Neuronal stem cell (in vitro differentiated cells): ENCODE data around the gene NECAB3.

Source experiments
- DNase-seq: peaks from one replicate; pipeline ENCODE4 v3.0.0-alpha.2; 2013; ENCODE audit warnings: low spot score
- H2AFZ ChIP-seq: one replicate; pipeline ENCODE4 v1.6.1; 2013; ENCODE audit warnings: mild to moderate bottlenecking, low read length, inconsistent platforms
- H2AK5ac ChIP-seq: 2 replicates; pipeline ENCODE4 v1.6.1; 2013; ENCODE audit warnings: low read depth, mild to moderate bottlenecking, inconsistent platforms, low read length, moderate library complexity, mixed read lengths
- H2BK120ac ChIP-seq: 2 replicates; pipeline ENCODE4 v1.6.1; 2013; ENCODE audit warnings: low read depth, mild to moderate bottlenecking, inconsistent platforms, low read length, moderate library complexity, mixed read lengths
- H2BK12ac ChIP-seq: one replicate; pipeline ENCODE4 v1.6.1; 2013; ENCODE audit warnings: low read length, inconsistent platforms
- H2BK15ac ChIP-seq: 2 replicates; pipeline ENCODE4 v1.6.1; 2013; ENCODE audit warnings: mild to moderate bottlenecking, low read length, inconsistent platforms, mixed read lengths
- H2BK5ac ChIP-seq: one replicate; pipeline ENCODE4 v1.6.1; 2013; ENCODE audit warnings: inconsistent platforms, mild to moderate bottlenecking, low read length, moderate library complexity
- H3K14ac ChIP-seq: one replicate; pipeline ENCODE4 v1.6.1; 2013; ENCODE audit warnings: low read length, inconsistent platforms
- H3K18ac ChIP-seq: 2 replicates; pipeline ENCODE4 v1.6.1; 2013; ENCODE audit warnings: low read length, inconsistent platforms
- H3K23ac ChIP-seq: 2 replicates; pipeline ENCODE4 v1.6.1; 2013; ENCODE audit warnings: low read depth, mild to moderate bottlenecking, mixed read lengths, low read length, inconsistent platforms; ENCODE audit not compliant: poor library complexity
- H3K27ac ChIP-seq: replicated peaks from 3 replicates; pipeline ENCODE4 v1.5.1; 2013; ENCODE audit warnings: low read length, inconsistent platforms
- H3K27me3 ChIP-seq, 3 experiments: 2 replicates each; pipeline ENCODE4 v1.6.1; 2013; ENCODE audit warnings: low read length in 3 of 3, mild to moderate bottlenecking in 2 of 3, inconsistent platforms in 1 of 3, low read depth in 1 of 3, mixed read lengths in 1 of 3, moderate library complexity in 1 of 3; ENCODE audit not compliant: control insufficient read depth in 3 of 3, insufficient read depth in 3 of 3
- H3K36me3 ChIP-seq, 2 donors: replicated peaks in 1 of 2; 2 replicates each; pipeline ENCODE4 v1.6.1; 2013; ENCODE audit warnings: low read length in 2 of 2; ENCODE audit not compliant: control insufficient read depth in 2 of 2, insufficient read depth in 2 of 2
- H3K4ac ChIP-seq: 2 replicates; pipeline ENCODE4 v1.6.1; 2013; ENCODE audit warnings: inconsistent platforms, mild to moderate bottlenecking, low read length, moderate library complexity
- H3K4me1 ChIP-seq, 2 donors: 1 replicate in 1 of 2; 2 replicates in 1 of 2; pipeline ENCODE4 v1.6.1; 2013; ENCODE audit warnings: low read length in 2 of 2, low read depth in 1 of 2; ENCODE audit not compliant: control insufficient read depth in 2 of 2, insufficient read depth in 1 of 2
- H3K4me2 ChIP-seq: one replicate; pipeline ENCODE4 v1.6.1; 2013; ENCODE audit warnings: mild to moderate bottlenecking, low read length, inconsistent platforms; ENCODE audit not compliant: insufficient read depth, poor library complexity, severe bottlenecking
- H3K4me3 ChIP-seq, 2 donors: 2 replicates each; pipeline ENCODE4 v1.5.1; 2013; ENCODE audit warnings: low read length in 2 of 2, mild to moderate bottlenecking in 2 of 2, inconsistent platforms in 1 of 2, moderate library complexity in 1 of 2
- H3K79me1 ChIP-seq: one replicate; pipeline ENCODE4 v1.6.1; 2013; ENCODE audit warnings: low read depth, mild to moderate bottlenecking, inconsistent platforms, low read length, moderate library complexity
- H3K9ac ChIP-seq: one replicate; pipeline ENCODE4 v1.6.1; 2013; ENCODE audit warnings: mild to moderate bottlenecking, low read depth, low read length, inconsistent platforms; ENCODE audit not compliant: poor library complexity
- H3K9me3 ChIP-seq, 2 donors: replicated peaks in 1 of 2; 2 replicates each; pipeline versions ENCODE3 to v1.6.1; 2013; ENCODE audit warnings: low read length in 2 of 2, mild to moderate bottlenecking in 2 of 2, inconsistent platforms in 1 of 2, low read depth in 1 of 2, mixed read lengths in 1 of 2, moderate library complexity in 1 of 2; ENCODE audit not compliant: control insufficient read depth in 2 of 2, insufficient read depth in 1 of 2
- H4K8ac ChIP-seq: one replicate; pipeline ENCODE4 v1.6.1; 2013; ENCODE audit warnings: low read depth, mild to moderate bottlenecking, inconsistent platforms, low read length, moderate library complexity
- H4K91ac ChIP-seq: one replicate; pipeline ENCODE4 v1.6.1; 2013; ENCODE audit warnings: low read length, low read depth, mild to moderate bottlenecking, inconsistent platforms; ENCODE audit not compliant: poor library complexity
- WGBS, 2 donors: extraction: QIAGEN DNeasy Blood & Tissue Kit; methylation state at CpG; one replicate each; pipeline ENCODE4 v1.1.7; 2013; ENCODE audit warnings: missing lambda C conversion rate in 2 of 2, mixed read lengths in 1 of 2; ENCODE audit not compliant: insufficient read length in 2 of 2, insufficient replicate concordance in 1 of 2; ENCODE audit errors: extremely low coverage in 2 of 2; 5-methylcytosine and 5-hydroxymethylcytosine counted together

Gene NECAB3

DNA sequence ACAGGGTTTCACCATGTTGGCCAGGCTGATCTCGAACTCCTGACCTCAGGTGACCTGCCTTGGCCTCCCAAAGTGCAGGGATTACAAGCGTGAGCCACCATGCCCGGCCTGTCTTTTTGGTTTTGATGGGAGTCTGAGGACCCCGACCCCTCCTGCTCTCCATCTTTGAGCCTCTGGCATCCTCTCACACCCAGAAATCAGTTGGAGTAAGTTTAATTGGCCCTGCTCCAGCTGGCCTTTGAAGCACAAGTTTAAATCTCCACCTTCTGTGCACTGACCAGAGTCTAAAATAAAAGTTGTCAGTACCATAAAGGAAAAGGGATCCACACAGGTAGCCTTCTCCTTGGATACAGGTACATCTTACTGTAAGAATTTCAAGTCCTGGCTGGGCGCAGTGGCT, 28.0 kb downstream of the NECAB3 start:
- Histone ChIP-seq H3K27ac (no peak overlapping the region), H2BK12ac (no peak overlapping the region), H3K9me3 (no peaks in the 10 kb centered on the region), H3K9ac (no peak overlapping the region), H3K14ac (no peak overlapping the region), H2BK120ac (no peak overlapping the region), H4K8ac (no peak overlapping the region), H3K79me1 (peaks cover 2% of the 10 kb centered on the region), H3K4me1 (peaks cover 0 to 3% of the 10 kb centered on the region in 2 donors), H3K36me3 (peaks cover 17 to 61% of the 10 kb centered on the region in 2 donors), H4K91ac (no peak overlapping the region), H3K4me2 (no peak overlapping the region), H3K27me3 (no peaks in the 10 kb centered on the region), H3K4ac (no peak overlapping the region), H2AK5ac (no peak overlapping the region), H3K18ac (no peak overlapping the region), H2BK5ac (no peak overlapping the region), H2BK15ac (no peak overlapping the region), H2AFZ (no peak overlapping the region), H3K23ac (no peak overlapping the region), H3K4me3 (no peak overlapping the region)
- no CpG with 5 or more reads among the region's 5 CpGs for WGBS, 2 donors
- no peak for DNase-seq

DNA sequence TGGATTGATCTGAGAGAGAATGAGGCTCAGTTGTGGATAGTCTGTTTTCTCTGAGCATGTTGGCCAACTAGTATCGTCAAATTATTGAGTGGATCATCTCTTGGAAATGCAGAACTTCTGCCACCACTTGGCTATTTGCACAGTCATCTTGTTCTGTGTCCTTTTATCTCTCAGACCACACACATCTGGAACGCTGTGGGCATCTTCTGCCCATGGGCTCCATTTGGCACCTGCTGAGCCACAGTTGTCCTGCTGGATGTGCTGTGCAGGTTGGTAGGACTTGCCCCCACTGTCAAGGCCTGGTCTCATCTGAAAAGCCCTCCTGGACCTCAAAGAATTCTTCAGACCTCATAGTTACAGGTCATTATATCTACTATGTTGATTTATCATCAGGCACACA, 28.8 kb downstream of the NECAB3 start:
- Histone ChIP-seq H3K14ac (no peak overlapping the region), H2BK5ac (no peak overlapping the region), H3K18ac (no peak overlapping the region), H3K4ac (no peak overlapping the region), H3K4me3 (no peak overlapping the region), H3K23ac (no peak overlapping the region), H4K8ac (no peak overlapping the region), H2BK12ac (no peak overlapping the region), H3K27ac (no peak overlapping the region), H3K9me3 (no peaks in the 10 kb centered on the region), H3K4me2 (no peak overlapping the region), H3K36me3 (peaks cover 18 to 67% of the 10 kb centered on the region in 2 donors), H3K27me3 (no peaks in the 10 kb centered on the region), H3K9ac (no peak overlapping the region), H3K4me1 (peaks cover 0 to 3% of the 10 kb centered on the region in 2 donors), H4K91ac (no peak overlapping the region), H2AFZ (no peak overlapping the region), H3K79me1 (peaks cover 2% of the 10 kb centered on the region), H2BK15ac (no peak overlapping the region), H2AK5ac (no peak overlapping the region), H2BK120ac (no peak overlapping the region)
- no peak for DNase-seq
- no CpG with 5 or more reads among the region's 2 CpGs for WGBS, 2 donors

DNA sequence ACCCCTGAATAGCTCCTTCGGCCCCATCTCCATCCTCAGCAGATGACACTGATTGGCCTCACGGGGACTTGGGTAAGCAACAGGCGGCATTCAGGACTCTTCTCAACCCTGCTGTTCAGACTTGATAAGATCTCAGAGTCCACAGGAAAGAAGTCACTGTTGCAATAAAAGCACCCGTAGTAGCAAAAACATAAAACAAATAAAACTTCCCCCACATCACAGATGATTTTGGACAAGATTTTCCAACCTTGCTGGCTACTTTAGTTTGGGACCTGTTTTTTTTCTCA, 29.2 kb downstream of the NECAB3 start:
- H3K79me1 ChIP-seq, result peaks cover 2% of the 10 kb centered on the region
- peaks cover 22 to 71% of the 10 kb centered on the region in 2 donors for H3K36me3 ChIP-seq
- no peak overlapping the region for H4K91ac ChIP-seq
- H3K14ac ChIP-seq, result no peak overlapping the region
- H3K4ac ChIP-seq, result no peak overlapping the region
- no peak overlapping the region for H2BK120ac ChIP-seq
- peak overlapping the region; percentile 45 for H3K23ac ChIP-seq
- no peaks in the 10 kb centered on the region for H3K9me3 ChIP-seq
- no peak overlapping the region for H4K8ac ChIP-seq
- WGBS, 2 donors, result no CpG with 5 or more reads among the region's 4 CpGs
- no peak overlapping the region for H2BK5ac ChIP-seq
- peaks cover 0 to 3% of the 10 kb centered on the region in 2 donors for H3K4me1 ChIP-seq
- no peak overlapping the region for H3K9ac ChIP-seq
- no peak overlapping the region for H2AFZ ChIP-seq
- no peak overlapping the region for H3K4me3 ChIP-seq
- no peak overlapping the region for H3K27ac ChIP-seq
- H2AK5ac ChIP-seq, result no peak overlapping the region
- no peak overlapping the region for H2BK12ac ChIP-seq
- no peak for DNase-seq
- H3K4me2 ChIP-seq, result no peak overlapping the region
- no peak overlapping the region for H2BK15ac ChIP-seq
- no peak overlapping the region for H3K18ac ChIP-seq
- H3K27me3 ChIP-seq, result no peaks in the 10 kb centered on the region

DNA sequence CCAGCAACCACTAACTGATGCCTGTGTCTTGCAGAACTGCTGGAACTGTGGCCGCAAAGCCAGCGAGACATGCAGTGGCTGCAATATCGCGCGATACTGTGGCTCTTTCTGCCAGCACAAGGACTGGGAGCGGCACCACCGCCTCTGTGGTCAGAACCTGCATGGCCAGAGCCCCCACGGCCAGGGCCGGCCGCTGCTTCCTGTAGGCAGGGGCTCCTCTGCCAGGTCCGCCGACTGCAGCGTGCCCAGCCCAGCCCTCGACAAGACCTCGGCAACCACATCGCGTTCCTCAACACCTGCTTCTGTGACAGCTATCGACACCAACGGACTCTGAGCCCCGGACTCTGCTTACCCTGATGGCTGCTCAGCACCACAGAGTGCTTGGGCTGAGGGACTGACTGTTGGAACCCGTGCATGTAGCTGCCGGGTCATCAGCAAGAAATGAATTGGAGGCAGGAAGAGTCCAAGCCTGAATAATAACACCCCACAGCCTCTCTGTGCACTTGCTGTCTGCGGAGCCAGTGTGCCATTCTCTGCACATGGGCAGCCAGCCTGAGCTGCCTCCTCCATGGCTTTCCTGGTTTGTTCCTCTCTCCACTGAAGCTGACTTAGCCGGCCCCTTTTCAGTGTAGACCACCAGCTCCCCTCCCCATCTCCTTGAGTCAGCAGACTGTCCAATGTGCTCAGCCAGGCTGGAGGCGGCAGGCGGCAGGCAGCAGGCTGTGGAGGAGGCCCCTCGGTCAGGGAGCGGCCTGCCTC, 29.7 kb downstream of the NECAB3 start:
- Histone ChIP-seq H2BK12ac (no peak overlapping the region), H3K27ac (no peak overlapping the region), H3K14ac (no peak overlapping the region), H3K9me3 (no peaks in the 10 kb centered on the region), H2AFZ (no peak overlapping the region), H3K9ac (no peak overlapping the region), H3K4me2 (no peak overlapping the region), H2BK5ac (no peak overlapping the region), H3K79me1 (peaks cover 2% of the 10 kb centered on the region), H3K4me3 (no peak overlapping the region), H2BK15ac (no peak overlapping the region), H3K36me3 (peaks cover 22 to 76% of the 10 kb centered on the region in 2 donors), H3K18ac (no peak overlapping the region), H3K27me3 (no peaks in the 10 kb centered on the region), H4K8ac (no peak overlapping the region), H2BK120ac (no peak overlapping the region), H3K23ac (peak overlapping the region; percentile 45), H2AK5ac (no peak overlapping the region), H4K91ac (no peak overlapping the region), H3K4me1 (peaks cover 0 to 2% of the 10 kb centered on the region in 2 donors), H3K4ac (no peak overlapping the region)
- no peak for DNase-seq
- no CpG with 5 or more reads among the region's 28 CpGs for WGBS, 2 donors
